GM21576 (cell line): Measurements from ENCODE around the gene JMJD7.

Experiments used
- ATAC-seq: cut with Tn5 transposase; IDR thresholded peaks from one replicate; pipeline ENCODE4 v1.9.1; 2021; ENCODE audit warnings: mild to moderate bottlenecking, moderate library complexity; ENCODE audit not compliant: unreplicated experiment

The JMJD7 gene

GRCh38 chr15:41880156-41880877, 52.4 kb downstream of the JMJD7 start:
- ATAC-seq = no peak

GRCh38 chr15:41881086-41881485, 53.2 kb downstream of the JMJD7 start:
- no peak for ATAC-seq

GRCh38 chr15:41881550-41881919, 53.6 kb downstream of the JMJD7 start:
- ATAC-seq = no peak

- ATAC-seq = no peak
Measured at GRCh38 chr15:41881920-41882688, 54.2 kb downstream of the JMJD7 start.

- ATAC-seq = no peak
Measured at GRCh38 chr15:41882689-41883483, 55.0 kb downstream of the JMJD7 start.

- no peak for ATAC-seq
Measured at GRCh38 chr15:41883484-41883825, 55.6 kb downstream of the JMJD7 start.

- ATAC-seq = no peak
Measured at GRCh38 chr15:41884458-41884857, 56.6 kb downstream of the JMJD7 start.

GRCh38 chr15:41885321-41885720, 57.4 kb downstream of the JMJD7 start:
- ATAC-seq = no peak

GRCh38 chr15:41885841-41886240, 57.9 kb downstream of the JMJD7 start:
- no peak for ATAC-seq

GRCh38 chr15:41886741-41887140, 58.8 kb downstream of the JMJD7 start:
- ATAC-seq = no peak

GRCh38 chr15:41887161-41887560, 59.3 kb downstream of the JMJD7 start:
- ATAC-seq = no peak
